ENCODE measurements around the gene MCUB.

GRCh38 chr4:109629775-109630174 is 69.7 kb downstream of the MCUB start:
- TF ChIP-seq CTCF (IDR thresholded peaks at IDR 0.05) (no peak), POLR2A (IDR thresholded peaks at IDR 0.05) (no peak)

All from thyroid gland (tissue), 4 donors.